Retinal pigment epithelial cell (primary cell): ENCODE measurements around the gene VANGL2.

ENCODE experiments used
- DNase-seq: peaks from one replicate; pipeline ENCODE4 v3.0.0-alpha.2; 2010; ENCODE audit warnings: low read depth
- H3K4me3 ChIP-seq: 2 replicates; pipeline ENCODE4 v1.5.1; 2011; ENCODE audit warnings: mild to moderate bottlenecking, low read length, control low read depth, moderate library complexity
- CTCF ChIP-seq: conservative IDR thresholded peaks from 2 replicates; pipeline ENCODE4 v1.5.1; 2011; ENCODE audit warnings: low read depth, low read length, control low read depth, inconsistent platforms

The VANGL2 gene

DNA sequence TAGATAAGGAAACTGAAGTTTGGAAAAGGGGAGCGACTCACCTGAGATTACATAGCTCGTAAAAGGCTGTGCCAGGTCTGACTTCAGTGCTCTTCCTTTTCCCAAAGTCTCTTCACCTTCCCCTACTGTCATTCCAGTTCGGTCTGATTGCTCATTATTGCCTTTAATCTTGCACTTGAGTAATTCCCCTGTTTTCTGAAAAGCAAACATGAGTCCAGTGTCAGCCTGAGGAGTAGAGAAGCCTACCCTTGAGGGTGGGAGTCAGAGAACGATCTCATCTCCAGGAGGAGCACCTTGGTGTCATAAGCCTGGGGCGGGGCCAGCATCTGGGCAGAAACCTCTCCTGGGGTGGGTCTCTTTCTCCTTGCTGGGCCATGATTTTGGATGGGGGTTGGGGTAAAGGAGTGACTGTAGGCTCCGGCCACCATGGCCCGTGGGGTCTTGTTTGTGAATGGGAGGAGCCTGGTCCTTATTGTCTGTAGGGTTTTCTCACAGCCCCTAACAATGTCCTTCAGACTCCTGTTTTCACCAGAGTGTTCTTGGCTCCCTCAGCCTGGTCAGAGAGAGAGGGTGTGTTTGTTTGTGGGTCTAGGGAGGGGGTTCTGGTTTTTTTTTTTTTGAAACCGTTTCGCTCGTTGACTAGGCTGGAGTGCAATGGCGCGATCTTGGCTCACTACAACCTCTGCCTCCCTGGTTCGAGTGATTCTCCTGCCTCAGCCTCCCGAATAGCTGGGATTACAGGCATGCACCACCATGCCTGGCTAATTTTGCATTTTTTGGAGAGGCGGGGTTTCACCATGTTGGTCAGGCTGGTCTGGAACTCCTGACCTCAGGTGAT lies 6.0 kb downstream of the VANGL2 start:
- H3K4me3 ChIP-seq: no peak overlapping the region
- DNase-seq: no peak
- TF ChIP-seq CTCF: no peak

DNA sequence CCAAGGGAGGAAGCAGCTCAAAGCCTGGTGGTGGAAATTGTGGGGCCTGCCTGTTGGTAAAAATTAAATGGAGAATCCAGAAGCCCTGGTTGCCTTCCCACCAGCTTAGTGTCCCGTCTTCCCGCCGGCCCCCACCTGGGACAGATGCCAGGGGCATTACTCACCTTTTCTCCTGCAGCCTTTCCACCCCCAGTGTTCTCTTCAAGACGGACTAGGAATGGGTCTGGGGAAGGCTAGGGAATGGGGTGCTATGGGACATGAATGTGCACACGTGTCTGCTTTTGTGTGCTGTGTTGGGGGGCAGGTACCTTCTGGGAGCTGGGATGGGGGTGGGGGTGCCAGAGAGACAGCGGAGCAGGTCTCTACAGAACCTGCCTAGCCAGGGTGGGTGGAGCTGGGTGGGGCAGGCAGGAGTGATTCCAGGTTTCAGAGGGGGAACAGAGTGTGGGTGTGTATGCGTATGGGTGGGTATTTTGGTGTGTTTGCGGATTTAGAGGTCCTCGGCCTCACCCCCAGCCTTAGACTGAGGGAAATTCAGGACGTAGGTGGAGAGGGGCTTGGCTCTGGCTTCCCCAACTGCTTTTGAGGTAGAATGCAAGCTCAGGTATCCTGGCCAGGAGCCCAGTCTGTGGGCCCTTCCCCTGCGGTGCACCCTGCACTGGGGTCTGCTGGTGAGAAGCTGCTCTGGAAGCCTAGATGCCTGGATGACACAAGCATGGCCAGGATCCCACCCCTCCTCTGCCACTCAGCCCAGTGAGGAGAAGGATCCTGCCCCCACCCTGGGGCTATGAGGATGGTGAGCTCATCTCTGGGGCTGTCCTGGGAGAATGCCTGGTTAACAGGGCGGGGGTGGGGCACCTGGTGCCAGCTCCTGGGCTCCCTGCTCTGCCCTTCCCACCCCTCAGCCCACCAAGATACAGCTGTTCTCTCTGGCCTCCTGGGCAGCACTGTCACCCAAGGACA lies 7.8 kb downstream of the VANGL2 start:
- H3K4me3 ChIP-seq: no peak overlapping the region
- no peak for DNase-seq
- TF ChIP-seq CTCF: no peak

GRCh38 chr1:160408864-160409263 lies 8.5 kb downstream of the VANGL2 start:
- no peak for DNase-seq
- no peak for TF ChIP-seq CTCF
- H3K4me3 ChIP-seq: no peak overlapping the region

GRCh38 chr1:160409486-160409885 lies 9.1 kb downstream of the VANGL2 start:
- TF ChIP-seq CTCF: no peak
- no peak for DNase-seq
- H3K4me3 ChIP-seq: no peak overlapping the region

- DNase-seq: no peak
- H3K4me3 ChIP-seq: no peak overlapping the region
- TF ChIP-seq CTCF: no peak
Measured at GRCh38 chr1:160410406-160411005, 10.1 kb downstream of the VANGL2 start.

- TF ChIP-seq CTCF: peak; percentile 19
- no peak overlapping the region for H3K4me3 ChIP-seq
- DNase-seq: no peak
Measured at GRCh38 chr1:160411271-160412027, 11.1 kb downstream of the VANGL2 start.
